ENCODE measurements around the gene PHLDB1. TPM values are rescaled to one million over a fixed set of nuclear protein-coding genes. Genes with fewer than 3 reads are reported as not detected.

Gene PHLDB1
- total RNA-seq, 1 donor from 2014 or later = 562 TPM

Small RNA genes lying within 50 kb of the gene (microRNA-seq; reads per million reads assigned to microRNA genes)
- 3.6 reads per million for gene MIR6716 (ENCODE audit: borderline number of aligned reads)

Other genes starting within 250 kb of the PHLDB1 start
- 39.3 TPM for gene UBE4A, start 248.0 kb upstream of the PHLDB1 start, total RNA-seq
- 182 TPM for gene ATP5MG, start 206.0 kb upstream of the PHLDB1 start, total RNA-seq
- gene KMT2A, start 171.1 kb upstream of the PHLDB1 start, total RNA-seq = 43.6 TPM
- gene TTC36, start 80.1 kb upstream of the PHLDB1 start, total RNA-seq = not detected
- 2.7 TPM for gene TMEM25, start 76.4 kb upstream of the PHLDB1 start, total RNA-seq
- gene IFT46, start 41.7 kb upstream of the PHLDB1 start, total RNA-seq = 11.4 TPM
- gene ARCN1, start 35.2 kb upstream of the PHLDB1 start, total RNA-seq = 176 TPM
- gene TREH, start 72.0 kb downstream of the PHLDB1 start, total RNA-seq = not detected
- gene DDX6, start 183.5 kb downstream of the PHLDB1 start, total RNA-seq = 103 TPM